Astrocyte (in vitro differentiated cells and primary cell): ENCODE results near the gene CARS2. TPM values are rescaled to one million over a fixed set of nuclear protein-coding genes. Genes with fewer than 3 reads are reported as not detected.
"Not testable (repeated sequence)": the region's sequence is repeated elsewhere in the genome, so short reads cannot be mapped to it uniquely, and the experiment has no call there.

Source experiments
- DNase-seq: peaks from one replicate; pipeline ENCODE4 v3.0.0-alpha.2; 2010; ENCODE audit warnings: low read depth
- FAIRE-seq: peaks from 2 replicates; lab custom pipeline; 2011; peaks lifted over from hg19 to GRCh38; lab: Jason Lieb, UNC
- H2AFZ ChIP-seq: 2 replicates; pipeline ENCODE4 v1.6.0; 2012; ENCODE audit warnings: low read depth, low read length, inconsistent platforms
- H3K27ac ChIP-seq: 2 replicates; pipeline ENCODE4 v1.5.1; 2011; ENCODE audit warnings: low read depth, low read length, inconsistent platforms
- H3K27me3 ChIP-seq: 2 replicates; pipeline ENCODE4 v1.6.0; 2011; ENCODE audit warnings: low read length, inconsistent platforms; ENCODE audit not compliant: insufficient read depth
- H3K36me3 ChIP-seq: 2 replicates; pipeline ENCODE4 v1.5.1; 2011; ENCODE audit warnings: low read length, inconsistent platforms; ENCODE audit not compliant: insufficient read depth
- H3K4me1 ChIP-seq: 2 replicates; pipeline ENCODE4 v1.5.1; 2011; ENCODE audit warnings: low read length, inconsistent platforms; ENCODE audit not compliant: insufficient read depth
- H3K4me2 ChIP-seq: 2 replicates; pipeline ENCODE4 v1.6.0; 2012; ENCODE audit warnings: low read length, inconsistent platforms
- H3K4me3 ChIP-seq: 2 replicates; pipeline ENCODE4 v1.5.1; 2011; ENCODE audit warnings: low read depth, mild to moderate bottlenecking, low read length, inconsistent platforms; ENCODE audit not compliant: insufficient read depth
- H3K79me2 ChIP-seq: 2 replicates; pipeline ENCODE4 v1.6.0; 2012; ENCODE audit warnings: mild to moderate bottlenecking, low read length, inconsistent platforms; ENCODE audit not compliant: insufficient read depth
- H3K9ac ChIP-seq: 2 replicates; pipeline ENCODE4 v1.6.0; 2012; ENCODE audit warnings: mild to moderate bottlenecking, low read length, inconsistent platforms
- H3K9me3 ChIP-seq: 2 replicates; pipeline ENCODE4 v1.5.1; 2012; ENCODE audit warnings: low read depth, mild to moderate bottlenecking, low read length, inconsistent platforms; ENCODE audit not compliant: insufficient read depth
- H4K20me1 ChIP-seq: 2 replicates; pipeline ENCODE4 v1.6.0; 2012; ENCODE audit warnings: low read length, inconsistent platforms; ENCODE audit not compliant: insufficient read depth
- H3K27ac Mint-ChIP-seq: one replicate; pipeline ENCODE4 v1.8.0; 2021; ENCODE audit warnings: mild to moderate bottlenecking, mixed read lengths; ENCODE audit not compliant: unreplicated experiment
- H3K27me3 Mint-ChIP-seq: one replicate; pipeline ENCODE4 v1.8.0; 2021; ENCODE audit warnings: low read depth, mixed read lengths; ENCODE audit not compliant: unreplicated experiment
- H3K36me3 Mint-ChIP-seq: one replicate; pipeline ENCODE4 v1.8.0; 2021; ENCODE audit warnings: low read depth, mixed read lengths; ENCODE audit not compliant: unreplicated experiment
- H3K4me1 Mint-ChIP-seq: one replicate; pipeline ENCODE4 v1.8.0; 2021; ENCODE audit warnings: low read depth, mixed read lengths; ENCODE audit not compliant: unreplicated experiment
- H3K4me3 Mint-ChIP-seq: one replicate; pipeline ENCODE4 v1.8.0; 2021; ENCODE audit warnings: mild to moderate bottlenecking, moderate library complexity, mixed read lengths; ENCODE audit not compliant: unreplicated experiment
- H3K9me3 Mint-ChIP-seq: one replicate; pipeline ENCODE4 v1.8.0; 2021; ENCODE audit warnings: mild to moderate bottlenecking, mixed read lengths; ENCODE audit not compliant: unreplicated experiment
- CTCF ChIP-seq: IDR thresholded peaks from 2 replicates; pipeline ENCODE4 v1.5.1; 2011; ENCODE audit warnings: low read depth, mild to moderate bottlenecking, inconsistent platforms, low read length, moderate library complexity; ENCODE audit not compliant: insufficient read depth
- EZH2 ChIP-seq: IDR thresholded peaks from 2 replicates; pipeline ENCODE4 v1.6.1; 2012; ENCODE audit warnings: mild to moderate bottlenecking, low read length, inconsistent platforms; ENCODE audit not compliant: insufficient read depth
- total RNA-seq: library from RNA; stranded (reverse); gene quantifications from 2 replicates; pipeline ENCODE4 v1.2.1, GENCODE V29; 2021

CARS2 gene
- total RNA-seq, 1 donor from 2014 or later = 51.4 TPM

- no peaks in the 10 kb centered on the region for H3K79me2 ChIP-seq
- no peaks in the 10 kb centered on the region for H3K36me3 ChIP-seq
- H3K27ac Mint-ChIP-seq = no peak overlapping the region
- no peaks in the 10 kb centered on the region for H3K27me3 ChIP-seq
- no peaks in the 10 kb centered on the region for H3K4me1 Mint-ChIP-seq
- no peaks in the 10 kb centered on the region for H3K4me1 ChIP-seq
- no peaks in the 10 kb centered on the region for H3K9me3 Mint-ChIP-seq
- no peaks in the 10 kb centered on the region for H3K27me3 Mint-ChIP-seq
- peaks cover 10% of the 10 kb centered on the region for H3K36me3 Mint-ChIP-seq
- no peak overlapping the region for H3K9ac ChIP-seq
- H3K4me2 ChIP-seq = no peak overlapping the region
- H2AFZ ChIP-seq = no peak overlapping the region
- no peak overlapping the region for H3K4me3 Mint-ChIP-seq
- no peaks in the 10 kb centered on the region for H3K9me3 ChIP-seq
- no peak for DNase-seq
- FAIRE-seq = no peak
- no peaks in the 10 kb centered on the region for H4K20me1 ChIP-seq
- no peak overlapping the region for H3K4me3 ChIP-seq
- no peak overlapping the region for H3K27ac ChIP-seq
- no peak for TF ChIP-seq EZH2
- TF ChIP-seq CTCF = no peak
Measured at GRCh38 chr13:110731072-110731471, 25.2 kb upstream of the CARS2 start.

GRCh38 chr13:110726726-110727125 lies 20.8 kb upstream of the CARS2 start:
- peaks cover 1% of the 10 kb centered on the region for H4K20me1 ChIP-seq
- H3K36me3 Mint-ChIP-seq = peaks cover 3% of the 10 kb centered on the region
- H3K4me2 ChIP-seq = no peak overlapping the region
- no peaks in the 10 kb centered on the region for H3K36me3 ChIP-seq
- no peak overlapping the region for H2AFZ ChIP-seq
- FAIRE-seq = no peak
- no peak overlapping the region for H3K4me3 ChIP-seq
- peaks cover 3% of the 10 kb centered on the region for H3K4me1 Mint-ChIP-seq
- H3K27me3 Mint-ChIP-seq = no peaks in the 10 kb centered on the region
- no peak for TF ChIP-seq EZH2
- TF ChIP-seq CTCF = no peak
- no peaks in the 10 kb centered on the region for H3K9me3 Mint-ChIP-seq
- no peak overlapping the region for H3K27ac ChIP-seq
- H3K9ac ChIP-seq = no peak overlapping the region
- no peak for DNase-seq
- no peak overlapping the region for H3K4me3 Mint-ChIP-seq
- H3K79me2 ChIP-seq = no peaks in the 10 kb centered on the region
- H3K27me3 ChIP-seq = no peaks in the 10 kb centered on the region
- no peak overlapping the region for H3K27ac Mint-ChIP-seq
- H3K4me1 ChIP-seq = no peaks in the 10 kb centered on the region
- H3K9me3 ChIP-seq = no peaks in the 10 kb centered on the region

- H3K4me3 ChIP-seq, H3K4me2 ChIP-seq, H3K4me1 ChIP-seq, H3K27me3 Mint-ChIP-seq, H3K27me3 ChIP-seq, DNase-seq, FAIRE-seq, H3K79me2 ChIP-seq, H3K9ac ChIP-seq, H3K4me3 Mint-ChIP-seq, H3K4me1 Mint-ChIP-seq, H3K36me3 Mint-ChIP-seq, H2AFZ ChIP-seq, H3K27ac ChIP-seq, H3K36me3 ChIP-seq, H4K20me1 ChIP-seq, H3K27ac Mint-ChIP-seq, H3K9me3 ChIP-seq, H3K9me3 Mint-ChIP-seq: not testable (repeated sequence)
Measured at GRCh38 chr13:110726153-110726552, 20.2 kb upstream of the CARS2 start.
